AG04449 (cell line): ENCODE measurements around the gene SCFD2.

ENCODE experiments used
- CTCF ChIA-PET: fragments of 350-600 bp; formaldehyde crosslinking; extraction: SDS; loops from one replicate; lab custom pipeline; 2021; ENCODE audit warnings: antibody characterized with exemption; lab: Yijun Ruan, JAX
- POLR2A ChIA-PET: fragments of 400-600, 350-600 bp; formaldehyde crosslinking; extraction: SDS; loops from one replicate; lab custom pipeline; 2020; ENCODE audit warnings: antibody characterized with exemption, inconsistent platforms; lab: Yijun Ruan, JAX
- DNase-seq: peaks from one replicate; pipeline ENCODE4 v3.0.0-alpha.2; 2010; ENCODE audit warnings: low read depth, low spot score
- H3K4me3 ChIP-seq: 2 replicates; pipeline ENCODE4 v1.5.1; 2011; ENCODE audit warnings: low read depth, mild to moderate bottlenecking, control low read depth, low read length
- TF ChIP-seq, protein P1 (sequence below): IDR thresholded peaks from one replicate; pipeline ENCODE4 v1.5.1; 2011; ENCODE audit warnings: mild to moderate bottlenecking, moderate library complexity, low read length, control low read depth, inconsistent platforms; ENCODE audit not compliant: insufficient read depth; ENCODE audit errors: missing control alignments

SCFD2 gene

GRCh38 chr4:53055716-53056403, 310.0 kb downstream of the SCFD2 start:
- ChIA-PET POLR2A (no interaction called here), CTCF (no interaction called here)
- H3K4me3 ChIP-seq = no peak overlapping the region
- TF ChIP-seq, protein P1, sequence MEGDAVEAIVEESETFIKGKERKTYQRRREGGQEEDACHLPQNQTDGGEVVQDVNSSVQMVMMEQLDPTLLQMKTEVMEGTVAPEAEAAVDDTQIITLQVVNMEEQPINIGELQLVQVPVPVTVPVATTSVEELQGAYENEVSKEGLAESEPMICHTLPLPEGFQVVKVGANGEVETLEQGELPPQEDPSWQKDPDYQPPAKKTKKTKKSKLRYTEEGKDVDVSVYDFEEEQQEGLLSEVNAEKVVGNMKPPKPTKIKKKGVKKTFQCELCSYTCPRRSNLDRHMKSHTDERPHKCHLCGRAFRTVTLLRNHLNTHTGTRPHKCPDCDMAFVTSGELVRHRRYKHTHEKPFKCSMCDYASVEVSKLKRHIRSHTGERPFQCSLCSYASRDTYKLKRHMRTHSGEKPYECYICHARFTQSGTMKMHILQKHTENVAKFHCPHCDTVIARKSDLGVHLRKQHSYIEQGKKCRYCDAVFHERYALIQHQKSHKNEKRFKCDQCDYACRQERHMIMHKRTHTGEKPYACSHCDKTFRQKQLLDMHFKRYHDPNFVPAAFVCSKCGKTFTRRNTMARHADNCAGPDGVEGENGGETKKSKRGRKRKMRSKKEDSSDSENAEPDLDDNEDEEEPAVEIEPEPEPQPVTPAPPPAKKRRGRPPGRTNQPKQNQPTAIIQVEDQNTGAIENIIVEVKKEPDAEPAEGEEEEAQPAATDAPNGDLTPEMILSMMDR = no peak
- no peak for DNase-seq

- POLR2A ChIA-PET = no interaction called here
Measured at GRCh38 chr4:53055274-53055673, 310.6 kb downstream of the SCFD2 start.

GRCh38 chr4:53050361-53050774, 315.5 kb downstream of the SCFD2 start:
- H3K4me3 ChIP-seq = no peak overlapping the region
- POLR2A ChIA-PET = no interaction called here
- no peak for DNase-seq
- TF ChIP-seq, protein P1 = no peak
- CTCF ChIA-PET = interaction anchor here (0.6 to 1.1 kb wide), 2 partner anchors 8 to 858 kb away, joined by 3 read pairs; no protein-coding TSS in a partner anchor

More at GRCh38 chr4:53055274-53055673, 310.6 kb downstream of the SCFD2 start:
- peak; percentile 58 for DNase-seq
- CTCF ChIA-PET = no interaction called here
- H3K4me3 ChIP-seq = no peak overlapping the region
- TF ChIP-seq, protein P1 = no peak

DNA sequence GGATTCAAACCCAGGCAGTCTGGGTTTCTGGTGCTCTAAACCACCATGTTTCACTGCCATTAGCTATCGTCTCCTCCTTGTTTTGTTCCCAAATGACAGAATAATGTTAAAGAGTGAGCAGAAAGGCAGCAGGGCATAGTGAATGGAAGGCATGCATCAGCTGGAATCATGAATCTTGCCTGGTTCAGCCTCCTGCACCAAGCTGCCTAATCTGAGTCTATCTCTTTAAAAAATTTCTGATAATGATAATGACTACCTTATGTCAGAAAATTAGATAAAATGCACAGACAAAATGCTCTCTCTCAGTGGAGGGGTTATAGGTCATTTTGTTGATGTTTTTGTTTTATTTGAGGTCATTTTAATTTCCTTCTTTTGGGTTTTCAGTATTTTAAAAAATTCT, 316.3 kb downstream of the SCFD2 start:
- ChIA-PET POLR2A (no interaction called here), CTCF (interaction anchor here (0.6 to 1.1 kb wide), 2 partner anchors 7 to 859 kb away, joined by 3 read pairs; no protein-coding TSS in a partner anchor)
- H3K4me3 ChIP-seq = no peak overlapping the region
- TF ChIP-seq, protein P1 = no peak
- no peak for DNase-seq

DNA sequence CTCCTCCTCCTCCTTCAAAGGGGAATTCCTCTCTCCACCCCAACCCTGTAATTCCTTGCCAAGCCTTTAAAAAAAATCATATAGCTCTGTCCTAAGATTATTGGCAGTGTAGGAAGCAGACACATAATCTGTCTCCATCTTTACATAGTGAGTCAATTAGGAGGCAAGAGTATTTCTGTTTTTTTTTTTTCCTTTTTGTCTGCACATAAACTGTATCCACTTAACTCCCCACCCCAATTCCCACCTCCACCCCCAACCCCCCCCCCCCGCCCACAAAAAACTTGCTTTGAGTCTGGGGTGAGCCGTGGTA, 321.3 kb downstream of the SCFD2 start:
- H3K4me3 ChIP-seq = no peak overlapping the region
- ChIA-PET POLR2A (no interaction called here), CTCF (no interaction called here)
- TF ChIP-seq, protein P1 = no peak
- DNase-seq = no peak

- DNase-seq = no peak
- POLR2A ChIA-PET = no interaction called here
- TF ChIP-seq, protein P1 = no peak
- CTCF ChIA-PET = no interaction called here
- H3K4me3 ChIP-seq = no peak overlapping the region
Measured at GRCh38 chr4:53043891-53044650, 321.8 kb downstream of the SCFD2 start.
